HG02763 (cell line): ENCODE results near the gene SMIM1.

Source experiments
- ATAC-seq: cut with Tn5 transposase; IDR thresholded peaks from one replicate; pipeline ENCODE4 v1.9.1; 2021; ENCODE audit warnings: mild to moderate bottlenecking, moderate library complexity; ENCODE audit not compliant: unreplicated experiment

SMIM1 gene

DNA sequence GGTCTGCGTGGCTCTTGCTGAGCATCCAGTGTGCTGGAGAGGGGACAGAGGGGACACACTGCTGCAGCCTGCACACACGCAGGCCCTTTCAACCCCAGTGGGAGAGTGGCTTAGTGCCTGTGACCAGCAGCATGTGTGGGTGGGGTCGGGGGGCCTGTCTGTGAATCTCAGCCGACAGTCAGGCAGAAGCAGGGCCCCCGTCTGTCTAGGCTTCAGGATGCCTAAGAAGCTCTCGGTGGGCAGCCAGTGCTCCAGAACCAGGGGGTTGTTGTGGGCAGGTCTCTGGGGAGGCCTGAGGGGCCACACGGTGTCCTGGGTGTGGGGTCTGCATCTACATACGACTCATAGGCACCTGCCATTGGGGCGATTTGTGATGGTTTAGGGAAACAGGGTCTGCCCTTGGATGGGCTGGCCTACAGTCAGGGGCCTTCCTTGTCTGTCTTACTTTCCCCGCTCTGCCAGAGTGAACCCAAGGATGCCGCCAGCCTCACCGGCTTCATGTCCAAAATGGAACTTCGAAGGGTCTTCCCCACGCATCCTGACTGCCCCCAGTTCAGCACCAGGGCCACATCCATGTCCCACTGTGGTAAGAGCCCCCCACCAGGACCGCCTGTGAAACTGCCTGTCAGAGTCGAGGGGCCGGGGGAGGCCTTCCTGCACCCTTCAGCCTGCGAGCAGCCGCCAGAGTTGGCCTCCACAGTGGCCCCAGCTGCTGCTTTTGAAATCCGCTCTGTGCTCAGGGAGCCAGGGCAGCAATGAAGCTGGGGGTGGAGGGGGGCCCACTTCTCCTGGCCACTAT is 18.7 kb upstream of the SMIM1 start:
- no peak for ATAC-seq

DNA sequence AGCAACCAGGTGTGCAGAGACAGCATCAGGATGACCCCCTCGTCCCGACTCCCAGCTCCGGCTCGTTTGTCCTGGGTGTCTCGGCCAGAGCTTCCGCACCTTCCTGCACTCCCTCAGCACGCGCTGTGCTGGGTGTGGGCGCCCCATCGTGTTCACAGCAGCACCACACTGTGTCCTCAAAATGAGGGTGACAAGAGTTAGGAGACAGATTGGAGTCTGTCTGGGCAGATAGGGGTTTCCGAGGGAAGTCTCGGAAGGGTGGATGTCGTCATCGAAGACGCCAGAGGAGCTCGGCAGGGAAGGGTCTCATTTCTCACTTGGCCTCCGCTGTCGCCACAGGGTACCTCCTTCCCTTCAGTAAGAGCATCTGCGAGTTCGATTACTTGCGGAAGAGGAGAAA is 16.2 kb upstream of the SMIM1 start:
- no peak for ATAC-seq

DNA sequence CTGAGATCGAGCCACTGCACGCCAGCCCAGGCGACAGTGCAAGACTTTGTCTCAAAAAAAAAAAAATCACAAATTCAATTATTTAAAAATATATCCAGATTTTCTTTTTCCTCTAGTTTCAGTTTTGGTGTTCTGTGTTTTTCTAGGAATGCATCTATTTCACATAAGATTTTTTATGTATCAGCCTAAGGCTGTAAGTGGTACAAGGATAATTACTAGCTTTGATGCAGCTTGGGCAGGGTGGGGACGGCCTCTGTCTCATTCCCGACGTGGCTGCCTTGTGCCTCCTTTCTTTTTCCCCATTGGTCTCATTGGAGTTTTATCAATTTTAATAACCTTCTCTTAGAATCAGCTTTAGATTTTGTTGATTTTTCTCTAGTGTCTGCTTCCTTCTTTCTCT is 13.4 kb upstream of the SMIM1 start:
- no peak for ATAC-seq

DNA sequence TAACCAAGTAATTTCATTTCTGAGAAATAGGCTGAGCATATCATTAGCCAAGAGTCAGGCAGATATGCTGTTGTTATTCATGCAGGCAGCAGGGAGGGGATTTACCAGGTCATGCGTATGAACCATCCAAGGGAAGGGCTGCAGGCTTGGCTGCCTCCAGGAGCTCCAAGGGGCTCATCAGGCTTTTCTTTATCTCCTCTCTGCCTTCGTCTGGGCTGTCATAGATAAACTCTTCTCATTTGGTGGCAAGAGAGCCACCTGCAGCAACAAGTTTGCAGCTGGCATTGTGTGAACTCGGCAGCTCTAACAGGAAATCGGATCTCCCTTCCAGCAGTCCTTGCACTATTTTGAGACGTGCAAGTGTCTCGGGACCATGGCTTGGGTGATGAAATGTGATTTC is 12.8 kb upstream of the SMIM1 start:
- no peak for ATAC-seq

DNA sequence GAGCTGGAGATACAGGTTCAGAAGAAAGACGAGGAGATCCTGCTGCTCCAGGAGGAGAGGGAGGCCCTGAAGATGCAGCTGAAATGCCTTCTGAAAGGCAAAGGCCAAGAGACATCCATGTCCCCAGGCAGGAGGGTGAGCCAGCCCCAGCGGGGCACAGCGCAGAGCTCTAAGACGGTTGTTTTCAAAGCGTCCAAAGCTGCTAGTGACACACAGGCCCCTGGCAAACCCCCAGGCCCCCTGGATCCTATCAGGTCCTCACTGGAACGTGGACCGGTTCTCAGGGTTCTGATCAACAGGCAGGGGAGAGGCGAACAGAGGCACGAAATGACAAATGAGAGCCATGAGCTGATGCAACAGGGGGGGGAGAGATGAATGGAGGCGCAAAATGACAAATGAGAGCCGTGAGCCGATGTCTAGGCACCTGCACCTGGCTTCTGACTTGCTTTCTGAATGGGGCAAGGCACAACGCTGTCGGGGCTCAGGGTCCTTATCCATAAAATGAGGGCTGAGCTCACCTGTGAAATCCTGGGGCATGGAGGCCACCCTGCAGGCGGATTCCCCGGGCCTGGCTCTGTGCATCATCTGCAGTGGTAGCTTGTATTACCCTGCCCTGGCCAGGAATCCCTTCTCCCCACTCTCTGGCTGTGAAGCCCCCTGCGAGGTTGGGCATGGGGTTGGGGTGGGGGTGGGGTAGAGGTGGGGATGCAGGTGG is 11.1 kb upstream of the SMIM1 start:
- ATAC-seq = no peak

DNA sequence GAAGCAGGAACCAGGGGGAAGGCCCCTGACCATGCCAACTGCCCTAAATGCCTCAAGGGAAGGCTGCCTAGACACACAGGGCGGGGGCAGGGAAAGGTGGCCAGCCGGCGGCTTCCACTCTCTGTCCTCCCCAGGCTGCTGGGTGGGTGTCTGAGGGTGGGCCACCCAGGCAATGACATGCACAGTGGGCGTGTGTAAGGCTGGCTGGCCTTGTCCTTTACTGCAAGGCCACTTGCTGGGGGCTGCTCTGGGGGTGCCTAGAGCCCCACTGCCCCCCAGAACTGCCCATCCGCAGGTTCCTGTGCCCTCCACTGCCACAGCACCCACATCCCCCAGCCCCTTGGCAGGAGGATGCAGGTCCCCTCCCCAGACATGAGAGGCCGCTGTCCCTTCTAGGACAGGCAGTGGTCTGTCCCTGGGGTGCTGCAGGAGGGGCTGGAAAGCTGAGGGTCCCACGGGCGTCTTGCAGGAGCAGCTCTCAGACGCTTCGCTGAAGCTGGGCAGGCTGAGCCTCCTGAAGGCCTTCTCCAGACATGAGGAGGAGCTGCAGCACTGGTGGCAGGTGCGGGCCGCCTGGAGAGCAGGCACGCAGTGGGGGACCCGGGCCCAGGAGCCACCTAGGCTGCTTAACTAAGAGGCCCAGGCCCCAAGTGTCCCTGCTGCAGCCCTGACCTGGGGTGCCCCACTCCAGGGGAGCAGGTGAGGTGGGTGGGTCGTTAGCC is 10.2 kb upstream of the SMIM1 start:
- ATAC-seq = no peak

DNA sequence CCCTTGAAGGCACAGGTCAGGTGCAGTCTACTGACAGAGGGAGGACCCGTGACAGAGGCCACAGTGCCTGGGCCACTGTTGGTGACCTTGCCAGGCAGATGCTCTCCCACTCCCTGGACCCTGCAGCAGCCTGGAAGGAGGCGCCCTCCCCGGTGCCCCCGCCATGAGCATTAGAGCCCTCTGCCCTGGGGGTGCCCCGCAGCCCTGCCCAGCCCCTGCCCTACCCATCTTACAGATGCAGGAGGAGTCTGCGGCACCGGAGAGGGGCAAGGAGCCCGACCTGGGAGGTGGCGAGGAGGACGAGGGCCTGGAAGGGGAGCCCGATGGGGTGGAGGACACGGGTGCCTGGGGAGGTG is 9.7 kb upstream of the SMIM1 start:
- no peak for ATAC-seq

DNA sequence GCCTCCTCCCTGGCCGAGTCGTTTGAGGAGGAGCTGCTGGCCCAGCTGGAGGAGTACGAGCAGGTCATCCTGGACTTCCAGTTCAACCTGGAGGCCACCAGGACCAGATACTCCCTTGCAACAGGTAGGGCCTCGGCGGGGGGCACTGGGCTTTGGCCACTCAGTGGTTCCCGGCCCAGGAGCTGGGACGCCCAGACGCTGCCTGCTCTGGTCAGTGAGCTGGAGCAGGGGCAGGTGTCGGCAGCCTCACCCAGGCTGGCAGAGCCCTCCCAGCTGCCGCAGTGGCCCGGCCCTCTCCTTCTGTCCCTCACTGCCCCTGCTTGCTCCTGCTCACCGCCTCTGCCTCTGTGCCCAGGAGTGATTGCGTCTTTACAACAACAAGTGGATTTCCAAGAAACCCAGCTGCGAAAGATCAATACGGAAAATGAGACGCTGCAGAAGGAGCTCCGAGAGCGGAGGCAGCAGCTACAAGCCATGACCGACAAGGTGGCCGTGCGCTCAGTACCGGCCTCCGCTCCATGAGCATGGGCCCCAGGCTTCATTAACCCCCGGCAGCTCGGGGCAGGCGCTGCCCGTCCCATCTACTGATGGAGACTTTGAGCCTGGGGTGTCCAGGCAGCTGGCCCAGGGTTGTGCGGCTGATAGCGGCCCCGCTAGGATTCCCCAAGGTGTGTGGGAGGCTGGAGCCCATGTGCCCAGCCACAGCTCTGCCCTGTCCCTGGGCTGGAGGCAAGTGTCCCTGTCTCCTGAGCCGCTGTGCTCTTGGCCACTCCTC is 9.0 kb upstream of the SMIM1 start:
- no peak for ATAC-seq

DNA sequence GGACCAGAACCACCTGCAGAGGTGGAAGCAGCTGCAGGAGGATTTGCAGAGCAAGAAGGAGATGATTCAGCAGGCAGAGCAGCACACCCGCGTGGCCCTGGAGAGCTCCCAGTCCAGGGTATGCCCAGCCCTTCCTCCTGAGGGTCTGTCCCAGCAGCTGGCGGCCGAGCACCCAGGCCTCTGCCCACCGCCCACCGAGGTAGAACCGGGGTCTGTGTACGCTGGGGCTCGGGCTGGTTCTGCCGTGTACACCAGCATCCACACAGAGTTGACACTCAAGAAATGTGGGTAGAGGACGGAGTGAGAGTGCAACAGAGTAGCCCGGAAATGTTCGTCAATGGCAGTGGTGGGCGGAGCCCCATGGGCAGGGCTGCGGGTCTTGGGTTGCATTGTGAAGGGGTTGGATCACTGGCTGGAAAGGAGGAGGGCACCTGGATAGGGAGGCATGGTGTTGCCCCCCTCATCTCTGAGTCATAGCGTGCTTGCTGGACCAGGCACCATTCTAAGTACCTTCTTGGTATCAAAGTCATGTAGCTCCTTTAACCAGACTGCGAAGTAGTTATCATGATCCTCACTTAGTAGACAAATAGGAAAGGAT is 5.1 kb upstream of the SMIM1 start:
- ATAC-seq = no peak

DNA sequence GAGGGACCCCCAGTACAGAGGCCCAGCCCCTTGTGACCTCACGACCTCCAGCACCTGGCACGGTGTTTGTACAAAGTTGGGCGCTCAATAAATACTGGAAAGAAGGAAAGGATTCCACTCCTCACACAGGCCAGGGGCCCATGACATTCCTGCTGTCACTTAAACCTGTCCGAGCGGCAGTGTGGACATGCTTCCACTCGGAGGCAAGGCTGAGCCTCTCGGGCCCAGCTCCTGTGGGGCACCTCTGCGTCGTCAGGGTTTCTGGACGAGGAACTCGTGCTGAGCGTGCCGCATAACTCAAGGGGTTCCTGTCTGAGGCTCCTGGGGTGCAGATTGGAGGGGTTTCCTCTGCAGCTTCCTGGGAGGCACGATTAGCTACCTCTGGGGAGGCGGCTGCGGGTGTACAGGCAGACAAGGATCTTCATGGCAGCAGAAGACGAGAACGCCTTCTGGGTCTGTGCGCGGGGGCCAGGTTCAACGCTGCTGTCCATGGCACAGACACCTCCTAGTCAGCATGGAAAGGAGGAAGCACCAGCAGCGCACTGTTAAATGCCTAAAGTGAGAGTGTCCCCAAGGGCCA is 3.6 kb upstream of the SMIM1 start:
- no peak for ATAC-seq

DNA sequence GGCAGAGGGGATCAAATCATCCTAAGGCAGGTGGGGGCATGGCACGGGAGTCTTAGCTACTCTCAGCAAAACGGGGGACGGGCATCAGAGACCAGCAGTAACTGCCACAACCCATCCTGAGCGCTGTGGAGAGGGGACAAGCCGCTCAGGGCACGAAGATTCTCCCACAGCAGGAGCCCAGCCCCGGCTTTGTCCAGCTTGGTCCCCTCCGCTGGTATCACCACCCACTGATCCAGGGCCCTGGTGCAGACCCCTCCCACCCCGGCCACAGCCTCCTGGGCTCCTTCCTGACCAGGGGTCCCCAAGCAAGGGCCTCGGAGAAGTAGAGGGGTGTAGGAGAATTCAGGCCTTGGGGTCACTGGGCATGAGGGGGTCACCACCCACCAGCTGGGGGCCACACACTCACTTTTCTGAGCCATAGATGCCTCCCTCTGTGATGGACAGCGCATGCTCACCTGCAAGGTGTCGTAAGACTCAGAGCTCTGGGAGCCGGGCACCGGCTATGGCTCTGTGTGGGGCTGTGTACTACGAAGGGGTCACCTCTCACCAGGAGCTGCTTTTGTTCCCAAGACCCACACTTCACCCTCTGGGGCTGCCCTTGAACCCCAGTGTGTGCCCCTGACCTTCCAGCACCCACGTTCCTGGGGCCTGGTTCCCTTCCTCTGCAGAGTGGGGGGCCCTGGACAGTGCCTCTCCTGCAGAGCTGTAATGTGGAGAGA is 2.3 kb upstream of the SMIM1 start:
- no peak for ATAC-seq

DNA sequence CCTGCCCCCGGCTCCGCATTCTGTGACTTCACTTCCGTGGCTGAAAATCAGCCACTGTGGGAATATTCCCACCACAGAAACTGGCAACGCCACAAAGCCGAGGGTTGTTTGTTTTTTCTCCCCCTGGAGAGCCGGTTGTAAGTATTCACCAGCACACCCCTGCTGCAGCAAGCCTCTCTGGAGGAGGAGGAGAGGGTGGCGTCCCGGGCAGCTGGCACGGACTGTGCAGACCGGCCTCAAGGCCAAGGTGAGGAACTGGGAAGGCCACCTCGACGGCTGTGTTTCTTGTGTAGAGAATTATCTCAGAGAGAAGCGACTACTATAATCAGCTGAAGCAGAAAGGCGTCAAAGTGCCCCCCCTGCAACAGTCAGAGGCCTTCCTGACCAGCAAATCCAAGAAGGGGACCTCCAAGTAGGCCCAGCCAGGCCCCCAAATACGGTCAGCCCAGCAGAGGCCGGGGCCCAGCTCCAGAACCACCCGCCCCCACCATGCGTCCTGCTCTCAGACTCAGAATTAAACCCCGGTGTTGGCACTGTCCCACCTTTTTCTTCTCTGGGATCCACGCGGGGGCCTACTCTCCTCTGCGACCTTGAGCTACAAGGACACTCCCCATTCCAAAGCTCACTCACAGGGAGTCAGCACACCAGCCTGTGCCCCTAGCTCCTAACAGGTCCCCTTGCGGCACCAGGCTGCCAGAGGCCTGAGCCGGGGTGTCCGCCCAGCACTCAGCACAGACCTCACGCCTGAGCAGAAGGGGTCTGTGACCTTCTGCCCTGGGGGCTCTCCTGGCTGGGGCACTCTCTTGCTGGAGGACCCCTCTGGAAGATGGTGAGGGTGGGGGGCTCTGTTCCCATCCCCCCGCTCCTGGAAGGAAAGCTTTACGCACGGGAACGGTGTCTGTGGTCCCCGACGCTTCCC is 1.2 kb upstream of the SMIM1 start:
- ATAC-seq = no peak

DNA sequence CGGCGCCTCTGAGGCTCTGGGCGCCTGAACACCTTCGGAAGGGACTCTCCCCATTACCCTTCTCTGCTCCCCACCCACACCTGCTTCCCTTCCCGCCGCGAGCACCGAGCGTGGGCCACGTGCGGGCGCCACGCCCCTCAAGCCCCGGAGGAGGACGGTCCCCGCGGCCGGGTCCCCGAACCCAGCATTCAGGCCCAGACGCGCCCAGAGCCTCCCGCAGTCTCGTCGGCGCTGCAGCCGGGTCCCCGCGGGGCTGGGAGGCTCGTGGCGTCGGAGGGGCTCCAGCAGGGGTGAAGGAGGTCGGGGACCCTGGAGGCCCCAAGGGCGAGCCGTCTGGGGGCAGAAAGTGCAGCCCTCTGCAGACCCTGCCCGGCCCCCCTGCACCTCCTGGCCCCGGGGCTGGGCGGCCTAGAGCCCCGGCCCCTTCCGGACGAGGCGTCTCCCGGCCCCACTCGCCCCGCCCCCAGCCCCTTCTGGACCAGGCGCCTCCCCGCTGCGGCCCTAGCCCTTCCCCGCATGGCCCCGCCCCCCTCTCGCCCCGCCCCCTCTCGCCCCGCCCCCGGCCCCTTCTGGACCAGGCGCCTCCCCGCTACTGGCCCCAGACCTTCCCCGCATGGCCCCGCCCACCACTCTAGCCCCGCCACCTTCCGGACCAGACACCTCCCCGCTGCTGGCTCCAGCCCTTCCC is 378 bp upstream of the SMIM1 start:
- ATAC-seq = peak; percentile 49

DNA sequence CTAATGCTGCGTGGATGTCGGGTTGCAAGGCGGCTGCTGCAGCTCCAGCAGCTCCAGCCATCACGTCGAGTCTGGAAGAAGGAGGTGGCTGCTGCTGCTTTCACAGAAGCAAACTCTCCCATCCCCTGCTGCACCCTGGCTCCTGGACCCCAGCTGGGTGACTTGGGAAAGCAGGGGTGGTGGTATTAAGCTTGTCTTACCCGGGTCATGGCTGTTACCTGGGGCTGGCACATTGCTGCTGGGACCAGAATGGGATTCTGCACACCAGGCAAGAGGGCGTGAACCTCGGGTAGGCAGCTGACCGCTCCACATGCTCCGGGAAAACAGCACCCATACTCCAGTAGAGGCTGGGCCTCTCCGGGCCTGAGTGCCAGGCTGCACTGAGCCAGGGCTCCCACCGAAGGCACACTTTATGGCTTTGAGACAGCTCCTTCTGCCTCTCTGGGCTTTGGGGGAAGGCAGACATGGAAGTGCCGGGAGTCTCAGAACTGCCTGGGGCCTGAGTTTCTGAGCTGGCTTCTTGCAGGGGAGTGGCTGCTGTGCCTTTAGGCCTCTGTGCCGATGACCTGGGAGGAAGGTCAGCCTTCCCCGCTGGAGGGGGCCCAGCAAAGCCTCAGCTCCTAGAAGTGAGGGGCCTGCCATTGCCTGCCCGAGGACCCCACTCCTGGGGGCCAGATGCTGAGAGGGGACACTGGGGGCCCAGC is 1.2 kb downstream of the SMIM1 start:
- no peak for ATAC-seq

DNA sequence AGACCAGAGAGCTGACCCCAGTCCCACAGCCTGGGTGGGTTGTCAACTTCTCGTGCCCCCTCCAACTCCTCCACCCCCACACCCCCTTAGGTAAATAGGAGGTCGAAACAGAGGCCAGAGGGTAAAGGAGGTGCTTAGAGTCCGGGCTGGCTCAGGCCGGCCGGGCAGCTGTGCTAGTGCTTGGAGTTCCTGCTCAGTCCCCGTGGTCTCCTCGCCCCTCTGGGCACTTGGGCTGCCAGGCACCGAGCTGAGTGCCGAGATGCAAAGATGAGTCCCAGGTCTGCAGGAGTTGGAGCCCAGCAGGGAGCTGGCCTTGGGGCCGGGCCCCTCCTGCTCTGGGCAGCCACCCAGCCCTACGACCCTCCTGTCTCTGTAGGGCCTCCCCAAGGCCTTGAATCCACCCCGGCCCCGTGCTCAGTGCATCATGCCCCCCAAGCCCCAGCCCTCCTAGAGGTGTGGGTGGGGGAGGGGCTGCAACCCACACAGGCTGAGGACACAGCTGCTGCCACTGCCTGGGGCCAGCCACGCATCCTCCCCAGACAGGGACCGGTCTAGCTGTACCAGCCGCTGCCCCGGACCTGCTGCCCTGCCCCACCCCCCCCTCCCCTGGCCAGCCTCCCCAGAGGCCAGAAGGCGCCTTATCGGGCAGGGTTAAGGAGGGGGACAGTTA is 1.9 kb downstream of the SMIM1 start:
- no peak for ATAC-seq

DNA sequence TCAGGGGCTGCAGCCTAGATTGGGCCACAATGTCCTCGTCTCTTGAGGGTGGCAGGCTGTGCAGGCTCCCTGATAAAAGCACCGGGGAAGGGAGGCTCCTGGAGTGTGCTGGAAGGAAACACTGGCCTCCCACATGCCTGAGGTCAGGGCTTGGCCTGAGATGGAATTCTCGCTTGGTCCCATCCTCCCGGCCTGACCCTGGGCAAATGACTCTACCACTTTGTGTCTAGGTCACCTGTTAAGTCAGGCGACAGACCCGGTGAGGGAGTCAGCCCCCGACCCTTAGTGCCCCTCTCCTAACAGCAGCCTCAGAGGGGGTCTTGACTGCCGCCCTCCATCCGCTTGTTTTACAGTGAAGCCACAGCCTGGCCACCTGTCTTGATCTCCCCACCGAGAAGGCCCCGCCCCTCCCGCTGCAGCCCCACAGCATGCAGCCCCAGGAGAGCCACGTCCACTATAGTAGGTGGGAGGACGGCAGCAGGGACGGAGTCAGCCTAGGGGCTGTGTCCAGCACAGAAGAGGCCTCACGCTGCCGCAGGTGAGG is 2.5 kb downstream of the SMIM1 start:
- ATAC-seq = no peak
